ENCODE data around the gene CDKN1C. TPM values are rescaled to one million over a fixed set of nuclear protein-coding genes. Genes with fewer than 3 reads are reported as not detected.
"Not testable (repeated sequence)": the region's sequence is repeated elsewhere in the genome, so short reads cannot be mapped to it uniquely, and the experiment has no call there.

The CDKN1C gene
- total RNA-seq, 1 experiment from 2014 or later, result 5.1 TPM

DNA sequence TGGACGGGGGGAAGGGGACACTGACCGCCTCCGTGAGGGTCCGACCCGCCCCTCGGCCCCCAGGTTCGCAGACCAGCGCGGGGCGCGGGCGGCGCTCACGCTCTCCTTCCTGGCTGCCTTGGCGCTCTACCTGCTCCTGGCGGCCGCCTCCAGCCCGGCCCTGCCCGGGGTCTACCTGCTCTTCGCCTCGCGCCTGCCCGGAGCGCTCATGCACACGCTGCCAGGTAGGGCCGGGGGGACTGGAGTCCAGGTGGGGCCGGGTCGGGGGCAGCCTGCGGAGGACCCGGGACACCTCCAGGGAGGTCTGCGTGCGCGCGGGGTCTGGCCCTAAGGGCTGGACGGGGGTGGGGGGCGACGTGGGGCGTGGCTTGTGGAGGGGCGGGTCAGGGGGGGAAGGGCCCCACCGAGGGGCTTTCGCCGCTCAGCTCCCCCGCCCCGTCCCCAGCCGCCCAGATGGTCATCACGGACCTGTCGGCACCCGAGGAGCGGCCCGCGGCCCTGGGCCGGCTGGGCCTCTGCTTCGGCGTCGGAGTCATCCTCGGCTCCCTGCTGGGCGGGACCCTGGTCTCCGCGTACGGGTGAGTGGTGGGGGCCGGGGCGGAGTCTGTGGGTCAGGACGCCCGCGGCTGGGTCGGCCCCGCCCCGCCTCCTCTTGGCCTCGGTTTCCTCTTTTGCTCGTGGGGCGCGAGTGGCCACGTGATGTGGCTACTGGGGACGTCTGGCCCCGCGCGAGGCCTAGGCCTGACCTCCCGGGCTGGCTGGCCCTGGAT, 23.7 kb upstream of the CDKN1C start:
- no peak for DNase-seq (ENCODE audit: low read depth)

DNA sequence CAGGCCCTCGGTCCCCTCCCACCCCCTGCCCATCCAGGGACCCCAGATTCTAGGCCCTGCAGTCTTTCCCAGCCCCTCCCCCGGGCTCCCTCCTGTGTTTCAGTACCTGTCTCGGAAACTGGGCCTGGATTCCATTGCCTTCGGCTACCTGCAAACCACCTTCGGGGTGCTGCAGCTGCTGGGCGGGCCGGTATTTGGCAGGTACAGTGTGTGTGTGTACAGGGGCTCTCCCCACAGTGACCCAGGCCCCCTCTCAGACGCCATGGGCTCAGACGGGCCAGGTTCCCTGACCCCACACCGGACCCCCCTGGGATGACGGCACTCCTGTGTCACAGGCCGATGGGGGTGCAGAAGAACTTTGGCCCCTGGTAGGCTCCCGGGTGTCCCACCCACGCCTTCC, 22.6 kb upstream of the CDKN1C start:
- no peak for DNase-seq (ENCODE audit: low read depth)

DNA sequence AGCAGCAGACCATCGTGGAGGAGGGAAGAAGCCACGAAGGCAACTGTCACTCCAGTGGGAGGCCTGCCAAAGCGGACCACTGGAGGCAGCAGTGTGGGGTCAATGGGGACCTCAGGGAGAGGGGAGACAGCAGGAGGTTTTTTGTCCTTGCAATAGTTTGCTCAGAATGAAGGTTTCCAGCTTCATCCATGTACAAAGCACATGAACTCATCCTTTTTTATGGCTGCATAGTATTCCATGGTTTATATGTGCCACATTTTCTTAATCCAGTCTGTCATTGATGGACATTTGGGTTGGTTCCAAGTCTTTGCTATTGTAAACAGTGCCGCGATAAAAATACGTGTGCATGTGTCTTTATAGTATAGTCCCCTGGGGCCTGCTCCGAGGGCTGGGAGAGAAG, 19.7 kb upstream of the CDKN1C start:
- DNase-seq (ENCODE audit: low read depth), result not testable (repeated sequence)

DNA sequence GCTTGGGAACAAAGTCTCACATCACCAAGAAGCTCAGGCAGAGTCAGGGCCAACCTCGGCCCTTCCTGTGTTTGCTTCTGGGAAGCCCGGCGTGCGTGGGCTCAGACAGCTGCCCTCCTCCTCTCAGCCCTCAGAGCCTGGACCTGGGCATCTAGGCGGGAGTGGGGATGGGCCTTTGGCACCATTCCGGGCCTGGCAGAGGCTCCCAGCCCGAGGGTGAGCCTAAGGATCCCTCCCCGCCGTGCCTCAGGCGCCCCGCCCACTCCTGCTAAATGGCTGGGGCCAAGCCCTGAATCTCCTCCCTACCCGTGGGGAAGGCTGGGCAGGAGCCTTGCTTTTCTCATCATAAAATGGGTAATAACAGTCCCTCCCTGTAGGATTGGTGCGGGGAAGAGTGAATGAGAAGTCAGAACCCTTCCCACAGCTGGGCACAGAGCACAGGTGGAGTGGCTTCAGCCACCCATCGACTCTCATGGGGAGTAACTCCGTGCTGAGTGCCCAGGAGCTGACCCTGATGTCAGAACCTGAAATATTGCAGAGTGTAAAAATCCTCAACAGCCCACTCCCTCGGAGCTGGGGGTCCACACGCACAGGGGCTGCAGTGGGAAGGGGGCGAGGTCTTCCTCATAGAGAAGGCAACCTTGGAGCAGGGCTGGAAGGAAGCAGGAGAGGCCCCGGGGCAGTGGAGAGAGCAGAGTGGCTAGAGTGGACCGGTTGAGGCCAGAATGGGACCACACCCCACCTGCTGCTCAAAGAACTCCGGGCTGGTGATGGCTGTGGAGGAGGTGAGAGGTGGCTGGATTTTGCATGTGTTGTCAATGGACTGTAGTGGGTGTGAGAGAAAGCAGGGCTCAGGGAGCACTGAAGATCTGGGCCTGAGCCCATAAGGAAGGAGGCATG, 18.8 kb upstream of the CDKN1C start:
- DNase-seq (ENCODE audit: low read depth), result no peak

DNA sequence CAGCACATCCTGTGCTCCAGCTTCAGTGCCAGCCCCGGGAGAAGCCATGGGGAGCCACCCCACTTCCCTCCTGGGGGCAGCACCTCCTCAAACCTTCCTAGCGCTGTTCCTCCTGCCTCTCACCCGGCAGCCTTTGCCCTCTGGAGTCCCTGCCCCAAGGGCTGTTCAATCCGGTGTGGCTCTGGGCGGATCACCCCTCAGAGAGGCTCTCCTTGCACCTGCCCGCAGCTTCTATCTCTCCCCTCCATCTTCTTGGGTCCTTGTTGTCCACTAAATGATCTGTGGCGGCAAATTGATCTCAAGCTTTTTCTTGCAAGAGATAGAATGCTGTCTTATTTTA, 18.1 kb upstream of the CDKN1C start:
- DNase-seq (ENCODE audit: low read depth), result no peak

DNA sequence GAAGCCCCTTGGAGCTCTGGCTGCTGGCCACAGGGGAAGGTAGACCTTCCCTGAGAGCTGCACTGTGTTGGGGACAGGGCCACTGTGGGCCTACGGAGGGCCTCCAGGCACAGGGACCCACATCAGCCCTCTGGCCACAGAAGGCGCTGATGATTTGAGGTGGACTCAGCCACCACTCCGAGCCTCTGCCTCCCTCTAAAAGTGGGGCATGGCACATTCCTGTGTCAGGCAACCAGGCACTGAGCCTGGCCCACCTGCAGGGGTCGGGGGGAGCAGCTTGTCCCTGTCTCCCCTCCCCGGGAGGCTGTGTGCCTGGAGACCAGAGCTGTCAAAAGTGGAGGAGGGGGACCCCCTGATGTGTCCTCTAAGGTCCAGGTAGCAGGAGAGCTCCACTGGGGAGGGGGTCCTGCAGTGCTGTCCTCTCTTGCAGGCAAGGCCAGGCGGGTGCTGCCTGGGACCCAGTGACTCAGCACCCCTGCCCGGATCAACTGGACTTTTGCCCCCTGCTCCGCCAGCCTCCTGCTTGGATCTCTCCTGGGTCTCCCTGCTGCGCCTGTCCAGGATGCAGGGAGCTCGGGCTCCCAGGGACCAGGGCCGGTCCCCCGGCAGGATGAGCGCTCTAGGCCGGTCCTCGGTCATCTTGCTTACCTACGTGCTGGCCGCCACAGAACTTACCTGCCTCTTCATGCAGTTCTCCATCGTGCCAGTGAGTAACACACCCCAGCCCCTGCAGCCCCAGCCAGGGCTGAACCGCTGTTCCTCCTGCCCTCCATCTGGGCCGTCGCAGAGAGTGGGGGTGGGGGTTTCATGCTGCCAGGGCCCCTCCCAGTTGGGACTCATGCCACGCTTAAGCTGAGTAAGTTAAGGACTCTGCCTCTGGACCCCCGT, 17.5 kb upstream of the CDKN1C start:
- no peak for DNase-seq (ENCODE audit: low read depth)

DNA sequence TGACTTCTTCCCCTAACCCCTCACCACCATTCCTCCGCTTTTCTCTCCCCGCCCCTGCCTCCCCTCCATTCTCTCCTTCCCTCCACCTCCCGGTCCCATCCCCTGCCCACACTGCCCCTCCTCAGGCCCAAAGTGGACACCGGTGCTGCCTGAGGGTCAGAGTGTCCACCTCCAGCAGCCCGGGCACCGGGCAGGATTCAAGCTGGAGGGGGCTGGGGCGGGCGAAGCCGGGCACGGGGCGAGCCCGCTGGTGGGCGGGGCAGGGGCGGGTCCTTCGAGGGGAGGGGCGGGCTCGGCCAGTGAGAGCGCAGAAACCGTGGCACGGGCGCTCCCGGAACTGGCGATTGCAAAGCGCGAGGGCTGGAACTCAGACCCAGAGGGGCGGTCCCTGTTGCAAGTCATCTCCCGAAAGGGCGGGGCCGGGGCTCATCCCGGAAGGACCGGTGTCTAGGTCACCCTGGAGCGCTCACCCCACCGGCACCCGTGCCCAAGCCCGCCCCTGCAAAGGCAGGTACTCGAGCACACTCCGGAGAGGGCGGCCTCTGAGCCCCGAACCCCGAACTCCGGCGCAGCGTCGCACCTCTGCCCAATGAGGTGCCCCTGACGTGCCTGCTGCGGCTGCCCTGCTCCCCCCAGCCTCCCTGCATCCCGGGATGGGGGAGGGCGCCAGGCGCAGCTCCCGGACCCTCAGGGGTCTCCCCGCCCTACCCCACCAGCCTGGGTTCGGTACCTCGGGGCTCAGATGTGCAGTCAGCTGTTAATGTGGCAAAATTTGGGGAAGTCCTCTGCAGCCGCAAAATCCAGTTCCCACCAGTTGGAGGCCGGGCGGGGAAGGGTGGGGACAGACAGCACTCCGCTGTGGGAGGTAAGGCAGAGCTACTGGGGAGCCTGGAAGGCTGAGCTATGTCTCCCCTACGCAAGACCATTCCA, 16.5 kb upstream of the CDKN1C start:
- DNase-seq (ENCODE audit: low read depth), result peak; percentile 92

DNA sequence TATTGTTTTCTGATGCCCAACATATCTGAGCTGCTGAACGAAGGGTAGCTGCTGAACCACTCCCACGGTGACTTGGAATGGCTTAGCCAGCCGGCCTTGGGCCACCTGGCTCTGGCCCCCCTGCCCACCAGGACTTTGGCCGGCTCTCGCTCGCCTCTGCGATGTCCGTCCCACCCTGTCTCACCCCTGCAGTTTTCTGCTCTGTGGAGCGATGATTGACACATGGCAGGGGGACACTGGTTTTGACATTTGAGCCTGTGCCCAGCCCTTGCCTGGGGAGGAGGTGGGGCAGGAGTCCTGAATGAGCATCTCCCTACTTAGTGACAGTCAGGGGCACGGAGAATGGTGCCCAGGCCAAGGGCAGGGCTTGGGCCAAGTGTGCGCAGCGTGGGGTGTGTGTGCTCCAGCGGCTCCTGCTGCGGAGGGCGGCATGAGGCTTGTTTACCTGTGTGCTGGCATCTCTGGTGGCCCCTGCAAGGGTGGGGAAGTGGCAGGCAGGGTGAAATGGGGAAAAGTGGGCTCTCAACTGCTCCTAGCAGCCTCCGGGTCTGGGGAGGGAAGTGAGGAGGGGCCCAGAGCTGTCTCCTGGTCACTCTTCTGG, 15.7 kb upstream of the CDKN1C start:
- no peak for DNase-seq (ENCODE audit: low read depth)

DNA sequence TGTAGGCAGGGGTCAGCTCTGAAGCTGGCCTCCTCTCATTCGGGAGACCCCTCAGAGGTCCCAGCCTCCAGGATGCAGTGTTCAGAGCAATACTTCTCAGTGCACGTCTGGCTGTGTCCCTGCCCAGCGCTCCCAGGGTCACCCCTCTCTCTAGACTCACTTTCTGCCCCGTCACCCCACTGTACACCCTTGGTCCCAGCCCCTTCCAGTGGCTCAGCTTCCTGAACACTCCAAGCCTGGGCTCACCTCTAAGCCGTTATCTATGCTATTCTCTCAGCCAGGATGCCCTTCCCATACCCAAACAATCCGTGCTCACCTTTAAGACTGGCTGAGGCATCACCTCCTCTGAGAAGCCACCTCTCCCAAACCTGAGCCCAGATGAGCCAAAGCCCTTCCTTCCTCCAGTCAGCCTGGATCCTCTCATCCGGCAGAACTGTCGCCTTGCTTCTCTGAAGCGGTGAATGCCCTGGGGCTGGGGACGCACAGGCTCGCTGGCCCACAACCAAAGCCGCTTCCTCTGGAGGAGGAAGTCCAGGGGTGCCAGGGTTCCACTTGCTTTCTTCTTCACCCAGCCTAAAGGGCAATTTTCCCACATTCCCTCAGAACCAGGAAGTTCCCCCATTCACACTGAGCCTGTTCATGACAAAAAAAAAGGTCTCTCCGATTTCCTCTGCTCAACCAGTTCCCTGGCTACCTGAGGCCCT, 13.7 kb upstream of the CDKN1C start:
- DNase-seq (ENCODE audit: low read depth), result peak; percentile 56

DNA sequence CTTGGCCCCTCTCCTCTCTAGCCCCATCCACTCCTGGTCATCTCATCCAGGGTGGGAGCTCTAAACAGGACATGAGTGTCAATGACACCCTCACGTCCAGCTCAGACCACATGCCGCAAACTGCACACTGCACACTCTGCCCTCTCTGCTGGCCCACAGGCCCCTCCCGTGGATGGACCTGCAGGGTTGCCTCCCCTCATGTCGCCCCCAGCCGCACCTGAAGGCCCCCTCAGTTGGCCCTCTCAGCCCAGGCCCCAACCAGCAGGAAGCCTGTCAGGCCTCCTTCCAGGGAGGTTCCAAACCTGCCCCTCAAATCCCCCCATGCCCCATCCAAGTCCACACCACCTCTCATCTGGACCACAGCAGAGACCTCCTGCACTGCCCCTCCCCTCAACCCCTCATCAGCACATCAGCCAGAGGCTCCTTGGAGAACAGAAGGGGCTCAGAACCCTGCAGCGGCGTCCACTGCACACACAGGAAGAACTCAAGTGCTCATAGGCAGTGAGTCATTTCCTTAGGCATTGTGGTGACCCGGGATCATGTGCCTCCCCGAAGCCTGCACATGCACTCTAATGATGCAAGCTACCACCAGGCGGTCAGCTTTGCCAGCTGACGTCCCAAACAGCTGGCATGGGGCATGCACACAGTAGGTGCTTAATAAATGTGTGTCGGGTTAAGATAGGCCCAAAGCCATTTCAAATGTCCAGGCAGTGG, 12.9 kb upstream of the CDKN1C start:
- DNase-seq (ENCODE audit: low read depth), result peak; percentile 91

DNA sequence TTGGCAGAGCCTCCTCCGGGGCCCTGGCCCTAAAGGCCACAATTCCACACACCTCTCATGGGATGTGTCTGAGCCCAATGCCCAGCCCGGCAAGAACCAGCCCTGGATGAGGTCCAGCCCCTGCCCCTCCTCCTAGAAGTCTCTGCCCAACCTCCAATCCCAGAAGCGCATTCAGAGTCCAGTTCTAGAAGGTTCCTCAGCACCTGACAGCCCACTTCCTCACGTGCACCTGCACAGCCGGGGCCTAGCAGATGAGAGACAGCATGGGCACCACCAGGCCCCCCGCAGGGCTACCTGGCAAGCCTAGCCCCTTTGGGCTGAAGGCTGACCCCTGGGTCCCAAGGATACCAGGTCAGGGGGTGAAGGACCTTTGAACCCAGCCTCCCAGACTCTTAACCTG, 11.5 kb upstream of the CDKN1C start:
- no peak for DNase-seq (ENCODE audit: low read depth)

DNA sequence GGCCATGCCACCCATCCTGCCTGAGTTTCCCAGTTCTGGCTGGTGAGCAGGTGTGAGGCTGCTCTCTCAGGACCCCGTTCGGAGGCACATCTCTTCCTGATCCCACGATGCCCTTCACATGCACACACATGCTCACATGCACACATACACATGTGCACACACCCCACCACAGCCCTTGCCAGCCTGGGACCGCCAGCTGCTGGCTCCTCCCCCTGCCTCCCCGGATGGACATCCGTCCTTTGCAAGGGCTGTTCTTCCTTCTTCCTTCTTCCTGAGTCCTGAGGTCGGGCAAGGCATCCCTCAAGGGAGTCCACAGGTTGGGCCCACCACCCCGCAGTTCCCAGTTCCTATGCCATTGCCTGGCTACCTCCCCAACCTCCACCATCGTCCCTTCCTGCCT, 10.5 kb upstream of the CDKN1C start:
- no peak for DNase-seq (ENCODE audit: low read depth)

DNA sequence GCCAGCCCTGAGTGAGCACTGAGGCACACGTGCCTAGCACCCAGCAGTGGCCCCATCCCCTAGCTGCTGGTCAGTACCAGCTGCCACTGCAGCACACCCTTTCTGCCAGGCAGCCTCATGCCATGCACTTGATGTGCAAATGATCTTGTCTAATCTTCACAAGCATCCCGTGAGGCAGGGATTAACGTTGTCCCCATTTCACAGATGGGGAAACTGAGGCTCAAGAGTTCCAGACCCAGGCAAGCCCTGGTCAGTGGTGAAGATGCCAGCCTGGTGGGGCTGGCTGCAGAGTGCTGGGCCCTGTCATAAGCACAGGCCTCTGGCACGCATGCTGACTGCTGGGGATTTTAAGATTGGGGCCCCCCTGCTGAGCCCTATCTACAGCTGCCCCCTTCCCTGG, 8.4 kb upstream of the CDKN1C start:
- DNase-seq (ENCODE audit: low read depth), result no peak

DNA sequence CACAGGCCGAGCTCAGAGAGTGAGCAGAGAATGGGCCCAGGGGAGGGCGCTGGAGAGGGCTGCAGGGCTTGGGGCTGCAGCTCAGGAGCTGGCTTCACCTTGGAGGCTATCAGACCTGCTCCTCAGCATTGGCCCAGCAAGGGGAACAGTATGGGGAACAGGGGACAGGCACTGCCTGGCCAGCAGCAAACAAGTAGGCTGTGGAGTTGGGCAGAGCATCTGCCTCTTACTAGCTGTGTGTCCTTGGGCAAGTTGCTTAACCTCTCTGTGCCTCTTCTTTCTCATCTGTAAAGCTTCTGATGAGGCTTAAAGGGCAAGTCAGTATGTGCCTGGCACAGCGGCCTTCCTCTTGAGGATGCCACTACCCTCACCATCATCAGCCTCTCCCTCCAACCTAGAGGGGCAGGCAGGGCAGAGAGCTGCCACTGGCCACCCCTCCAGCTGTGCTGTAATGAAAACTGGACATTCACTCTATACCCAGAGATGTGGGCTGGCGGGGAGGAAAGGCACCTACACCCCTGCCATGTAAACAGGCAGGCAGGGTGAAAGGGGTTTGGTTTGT, 7.5 kb upstream of the CDKN1C start:
- no peak for DNase-seq (ENCODE audit: low read depth)

DNA sequence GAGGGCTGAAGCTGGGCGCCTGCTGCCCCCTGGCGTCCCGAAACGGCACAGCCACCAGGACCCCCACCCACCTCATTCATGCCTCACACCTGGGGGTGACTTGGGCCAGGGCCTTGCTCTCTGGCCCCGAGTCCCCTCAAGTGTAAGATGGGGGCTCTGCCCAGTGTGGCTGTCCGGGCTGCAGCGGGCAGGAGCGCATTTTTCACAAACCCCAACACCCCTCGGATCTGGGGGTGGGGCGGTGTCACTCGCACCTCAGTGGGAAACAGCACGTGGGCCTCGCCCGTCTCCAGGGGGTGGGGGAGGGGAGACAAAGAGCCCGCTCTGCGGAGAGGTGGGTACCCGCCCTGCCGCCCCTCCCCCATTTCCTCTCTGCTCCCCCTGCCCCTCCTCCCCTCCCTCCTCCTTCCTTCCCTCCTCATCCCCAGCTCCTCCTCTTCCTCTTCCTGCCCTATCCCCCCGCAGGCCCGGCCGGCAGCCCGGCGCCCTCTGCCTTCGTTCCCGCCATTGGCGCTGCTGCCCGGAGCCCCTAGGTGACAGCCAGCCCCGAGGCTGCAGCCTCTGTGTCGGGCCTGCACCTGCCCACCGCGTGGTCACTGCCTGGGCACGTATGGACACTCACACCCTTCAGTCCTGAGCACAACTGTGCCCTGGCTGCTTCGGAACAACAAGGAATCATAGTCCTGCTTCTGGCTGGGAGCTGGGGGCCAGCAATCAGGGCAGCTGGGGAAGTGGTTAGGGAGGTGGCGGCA, 6.8 kb upstream of the CDKN1C start:
- peak; percentile 80 for DNase-seq (ENCODE audit: low read depth)

DNA sequence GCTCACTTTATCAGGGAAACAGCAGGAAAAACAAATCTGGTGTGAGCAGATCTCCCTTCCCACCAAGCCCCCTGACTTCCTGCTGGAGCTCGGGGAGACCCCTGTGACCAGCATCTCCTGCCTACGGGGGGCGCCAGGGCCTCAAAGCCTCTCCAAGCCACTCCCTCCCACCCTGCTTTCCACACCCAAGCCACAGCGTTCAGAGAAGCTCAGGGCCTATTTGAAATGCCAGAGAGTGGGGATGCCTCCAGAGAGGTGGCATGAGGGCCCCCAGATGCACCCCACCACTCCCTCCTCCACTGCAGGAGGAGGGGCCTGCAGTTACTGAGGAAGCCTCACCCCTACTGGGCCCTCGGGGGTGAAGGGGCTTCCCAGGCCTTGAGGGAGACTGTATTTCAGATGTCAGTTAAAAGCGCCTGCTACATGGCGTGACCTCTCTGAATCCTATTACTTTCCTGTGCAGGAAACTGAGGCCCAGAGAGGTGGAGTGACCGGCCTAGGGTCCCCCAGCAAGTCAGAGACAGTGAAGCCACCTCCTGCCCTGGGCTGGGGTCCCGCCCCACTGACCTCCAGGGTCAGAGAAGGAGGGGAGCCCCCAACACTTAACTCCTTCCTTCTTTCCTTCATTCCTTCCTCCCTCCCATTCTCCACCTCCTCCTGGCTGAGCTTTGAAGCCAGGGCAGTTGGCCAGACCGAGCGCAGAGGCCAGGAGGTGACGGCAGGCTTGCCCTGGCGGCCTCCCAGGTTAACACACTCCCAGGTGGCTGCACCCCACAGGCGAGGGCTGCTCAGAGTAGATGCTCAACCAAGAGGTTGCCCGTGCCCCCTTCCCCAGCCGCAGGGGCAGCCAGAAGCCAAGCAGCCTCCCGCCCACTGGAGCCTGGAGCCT, 6.0 kb upstream of the CDKN1C start:
- no peak for DNase-seq (ENCODE audit: low read depth)

Measured in Daoy (cell line).